HepG2 (cell line): Measurements from ENCODE around the gene TAF1A. TPM values are rescaled to one million over a fixed set of nuclear protein-coding genes. Genes with fewer than 3 reads are reported as not detected.

Experiments used
- ATAD3A ChIP-seq: sonication (generic); formaldehyde crosslinking; IDR thresholded peaks from 2 replicates; pipeline ENCODE4 v1.4.0; 2020; ENCODE audit warnings: missing genetic modification reagents
- ATF1 ChIP-seq: IDR thresholded peaks from 2 replicates; pipeline ENCODE4 v1.6.1; 2016; ENCODE audit warnings: mild to moderate bottlenecking, control low read depth
- BHLHE40 ChIP-seq: IDR thresholded peaks from 2 replicates; pipeline ENCODE4 v1.6.1; 2011; ENCODE audit warnings: low read length, improper control_type of control experiment
- GMEB1 ChIP-seq: sonication (generic); formaldehyde crosslinking; IDR thresholded peaks from 2 replicates; pipeline ENCODE4 v1.5.1; 2020; ENCODE audit warnings: missing genetic modification reagents, mild to moderate bottlenecking, borderline replicate concordance
- KDM5A ChIP-seq: fragments of 200-600 bp; sonication (generic); IDR thresholded peaks from 2 replicates; pipeline ENCODE4 v1.7.0; 2018; ENCODE audit warnings: antibody characterized with exemption, mild to moderate bottlenecking, low read length, borderline replicate concordance
- MIXL1 ChIP-seq: IDR thresholded peaks from 2 replicates; pipeline ENCODE4 v1.6.1; 2016
- PHF8 ChIP-seq: sonication (generic); formaldehyde crosslinking; IDR thresholded peaks from 2 replicates; pipeline ENCODE4 v1.5.0; 2020; ENCODE audit warnings: missing genetic modification reagents
- SMAD1 ChIP-seq: sonication (generic); formaldehyde crosslinking; IDR thresholded peaks from 2 replicates; pipeline ENCODE4 v1.4.0; 2020; ENCODE audit warnings: missing genetic modification reagents, low read depth, mild to moderate bottlenecking, borderline replicate concordance
- SRSF9 ChIP-seq: fragments of 200-400 bp; formaldehyde crosslinking; IDR thresholded peaks from 2 replicates; pipeline ENCODE4 v1.6.1; 2018; ENCODE audit warnings: borderline replicate concordance, mild to moderate bottlenecking, low read depth, low read length; ENCODE audit not compliant: insufficient read depth, poor library complexity, severe bottlenecking
- SRY ChIP-seq: sonication (generic); formaldehyde crosslinking; IDR thresholded peaks from 2 replicates; pipeline ENCODE4 v1.8.0; 2022; ENCODE audit warnings: mild to moderate bottlenecking, missing genetic modification reagents
- ZFP91 ChIP-seq: sonication (generic); formaldehyde crosslinking; IDR thresholded peaks from 2 replicates; pipeline ENCODE4 v1.9.0; 2022; ENCODE audit warnings: missing genetic modification reagents, mild to moderate bottlenecking, borderline replicate concordance
- ZMYM2 ChIP-seq: sonication (generic); formaldehyde crosslinking; IDR thresholded peaks from 2 replicates; pipeline ENCODE4 v1.8.0; 2022; ENCODE audit warnings: mild to moderate bottlenecking, missing genetic modification reagents
- ZNF276 ChIP-seq: sonication (generic); formaldehyde crosslinking; IDR thresholded peaks from 2 replicates; pipeline ENCODE4 v1.4.0; 2020; ENCODE audit warnings: mild to moderate bottlenecking, low read depth, missing genetic modification reagents
- ZNF441 ChIP-seq: sonication (generic); formaldehyde crosslinking; IDR thresholded peaks from 2 replicates; pipeline ENCODE4 v1.7.0; 2021; ENCODE audit warnings: missing genetic modification reagents, borderline replicate concordance
- ZNF530 ChIP-seq: sonication (generic); formaldehyde crosslinking; IDR thresholded peaks from 2 replicates; pipeline ENCODE4 v1.5.0; 2020; ENCODE audit warnings: low read depth, mild to moderate bottlenecking, missing genetic modification reagents
- ZNF709 ChIP-seq: sonication (generic); formaldehyde crosslinking; IDR thresholded peaks from 2 replicates; pipeline ENCODE4 v1.5.0; 2020; ENCODE audit warnings: mild to moderate bottlenecking, missing genetic modification reagents
- ZSCAN20 ChIP-seq: sonication (generic); formaldehyde crosslinking; IDR thresholded peaks from 2 replicates; pipeline ENCODE4 v1.4.0; 2020; ENCODE audit warnings: missing genetic modification reagents, mild to moderate bottlenecking, borderline replicate concordance
- ZSCAN5A ChIP-seq: sonication (generic); formaldehyde crosslinking; IDR thresholded peaks from 2 replicates; pipeline ENCODE4 v1.8.0; 2022; ENCODE audit warnings: mild to moderate bottlenecking, missing genetic modification reagents, borderline replicate concordance
- polyA plus RNA-seq, 8 experiments: library from polyadenylated mRNA; depleted of rRNA in 3 of 8; stranded (reverse) in 7 of 8; unstranded in 1 of 8; fragments of >200 nt; fragmentation: Illumina TruSeq in 4 of 8; extraction: Trizol in 4 of 8; gene quantifications; 2 replicates each; pipeline versions ENCODE4 v1.2.1 to v1.2.3, GENCODE V29; 2011 to 2016; ENCODE audit warnings: low read depth in 4 of 8, missing spikeins in 1 of 8, mixed read lengths in 1 of 8; ENCODE audit not compliant: insufficient read depth in 1 of 8
- total RNA-seq, 5 experiments: library from RNA; depleted of rRNA; stranded (reverse); fragments of >200 nt; fragmentation: Illumina TruSeq; extraction: Trizol; gene quantifications; 2 replicates each; pipeline ENCODE4 v1.2.3, GENCODE V29; 2016; ENCODE audit warnings: low read depth in 1 of 5
- TF ChIP-seq, protein P1 (sequence below): sonication (generic); formaldehyde crosslinking; conservative IDR thresholded peaks from 2 replicates; pipeline ENCODE4 v1.4.0; 2020; ENCODE audit warnings: missing genetic modification reagents
- TF ChIP-seq, protein P2 (sequence below): IDR thresholded peaks from 2 replicates; pipeline ENCODE4 v1.6.1; 2016

Gene TAF1A
- total and polyA plus RNA-seq, 2 of the 13 experiments (the other 11 are each of a cell fraction or from before 2014, with no cell fraction given) = 3.3 to 10.7 TPM

- TF ChIP-seq, protein P1, sequence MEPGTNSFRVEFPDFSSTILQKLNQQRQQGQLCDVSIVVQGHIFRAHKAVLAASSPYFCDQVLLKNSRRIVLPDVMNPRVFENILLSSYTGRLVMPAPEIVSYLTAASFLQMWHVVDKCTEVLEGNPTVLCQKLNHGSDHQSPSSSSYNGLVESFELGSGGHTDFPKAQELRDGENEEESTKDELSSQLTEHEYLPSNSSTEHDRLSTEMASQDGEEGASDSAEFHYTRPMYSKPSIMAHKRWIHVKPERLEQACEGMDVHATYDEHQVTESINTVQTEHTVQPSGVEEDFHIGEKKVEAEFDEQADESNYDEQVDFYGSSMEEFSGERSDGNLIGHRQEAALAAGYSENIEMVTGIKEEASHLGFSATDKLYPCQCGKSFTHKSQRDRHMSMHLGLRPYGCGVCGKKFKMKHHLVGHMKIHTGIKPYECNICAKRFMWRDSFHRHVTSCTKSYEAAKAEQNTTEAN (CRISPR knock-in tag) = no peak
- TF ChIP-seq ATAD3A (CRISPR knock-in tag) (no peak), ZSCAN20 (CRISPR knock-in tag) (0 out of 2 replicates have a peak, but pooled peaks have one; percentile 34), ZFP91 (no peak), SMAD1 (CRISPR knock-in tag) (no peak), ZNF709 (CRISPR knock-in tag) (no peak), PHF8 (CRISPR knock-in tag) (peak; percentile 84), ATF1 (CRISPR knock-in tag) (no peak), KDM5A (0 out of 2 replicates have a peak, but pooled peaks have one; percentile 12), MIXL1 (CRISPR knock-in tag) (no peak), ZMYM2 (CRISPR knock-in tag) (no peak), ZNF276 (CRISPR knock-in tag) (0 out of 2 replicates have a peak, but pooled peaks have one; percentile 34), SRY (CRISPR knock-in tag) (0 out of 2 replicates have a peak, but pooled peaks have one; percentile 60), ZSCAN5A (CRISPR knock-in tag) (no peak), BHLHE40 (no peak), SRSF9 (no peak), GMEB1 (CRISPR knock-in tag) (no peak), ZNF441 (CRISPR knock-in tag) (no peak), ZNF530 (no peak)
- TF ChIP-seq, protein P2, sequence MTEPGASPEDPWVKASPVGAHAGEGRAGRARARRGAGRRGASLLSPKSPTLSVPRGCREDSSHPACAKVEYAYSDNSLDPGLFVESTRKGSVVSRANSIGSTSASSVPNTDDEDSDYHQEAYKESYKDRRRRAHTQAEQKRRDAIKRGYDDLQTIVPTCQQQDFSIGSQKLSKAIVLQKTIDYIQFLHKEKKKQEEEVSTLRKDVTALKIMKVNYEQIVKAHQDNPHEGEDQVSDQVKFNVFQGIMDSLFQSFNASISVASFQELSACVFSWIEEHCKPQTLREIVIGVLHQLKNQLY = no peak
Measured at GRCh38 chr1:222618001-222618879, 28.5 kb upstream of the TAF1A start, which contains the start of gene MIA3 (continued).
